HCT116 (cell line): ENCODE measurements around the gene COL5A1.

Experiments
- CEBPB ChIP-seq: IDR thresholded peaks from 2 replicates; pipeline ENCODE4 v1.6.1; 2012; ENCODE audit warnings: low read depth
- CTCF ChIP-seq, 3 experiments: fragments of 200-600 bp in 1 of 3; sonication (generic) in 1 of 3; IDR thresholded peaks in 2 of 3; conservative IDR thresholded peaks in 1 of 3; 2 replicates each; pipeline ENCODE4 v1.5.1; 2012 to 2017; ENCODE audit warnings: low read depth in 2 of 3, low read length in 2 of 3, antibody characterized with exemption in 1 of 3, borderline replicate concordance in 1 of 3, control low read depth in 1 of 3, mild to moderate bottlenecking in 1 of 3, mixed read lengths in 1 of 3, mixed run types in 1 of 3, moderate library complexity in 1 of 3; ENCODE audit not compliant: insufficient read depth in 1 of 3
- EZH2 ChIP-seq: fragments of 200-600 bp; sonication (generic); IDR thresholded peaks from 2 replicates; pipeline ENCODE4 v1.6.1; 2017; ENCODE audit warnings: antibody characterized with exemption, mixed run types
- JUND ChIP-seq: IDR thresholded peaks from 2 replicates; pipeline ENCODE4 v1.6.1; 2012
- POLR2A ChIP-seq: IDR thresholded peaks from 2 replicates; pipeline ENCODE4 v1.7.0; 2011; ENCODE audit warnings: borderline replicate concordance; ENCODE audit not compliant: insufficient read depth, insufficient read length; ENCODE audit errors: extremely low read depth
- POLR2AphosphoS5 ChIP-seq: IDR thresholded peaks from 2 replicates; pipeline ENCODE4 v1.6.1; 2011; ENCODE audit warnings: mild to moderate bottlenecking, low read depth, low read length, moderate library complexity
- RAD21 ChIP-seq: IDR thresholded peaks from 2 replicates; pipeline ENCODE4 v1.6.1; 2012; ENCODE audit warnings: low read depth, mild to moderate bottlenecking
- REST ChIP-seq: IDR thresholded peaks from 2 replicates; pipeline ENCODE4 v1.6.1; 2012; ENCODE audit warnings: low read depth
- SIN3A ChIP-seq: IDR thresholded peaks from 2 replicates; pipeline ENCODE4 v1.6.1; 2012; ENCODE audit warnings: low read depth
- TCF7L2 ChIP-seq: IDR thresholded peaks from 2 replicates; pipeline ENCODE4 v1.7.0; 2011; ENCODE audit warnings: borderline replicate concordance, inconsistent platforms; ENCODE audit not compliant: insufficient read depth, insufficient read length; ENCODE audit errors: extremely low read depth
- ZBTB33 ChIP-seq: IDR thresholded peaks from 2 replicates; pipeline ENCODE4 v1.6.1; 2011; ENCODE audit warnings: mild to moderate bottlenecking, low read length, moderate library complexity; ENCODE audit not compliant: insufficient replicate concordance; ENCODE audit errors: extremely low read depth
- ZNF274 ChIP-seq: fragments of 200-500 bp; sonication (Bioruptor generic); IDR thresholded peaks from 2 replicates; pipeline ENCODE4 v1.6.1; 2014; ENCODE audit warnings: mild to moderate bottlenecking, low read depth, low read length, inconsistent platforms

- TF ChIP-seq EZH2, result no peak
- TF ChIP-seq SIN3A, result no peak
- no peak for TF ChIP-seq POLR2AphosphoS5
- no peak for TF ChIP-seq POLR2A
- no peak for TF ChIP-seq ZNF274
- TF ChIP-seq TCF7L2, result no peak
- TF ChIP-seq REST, result no peak
- TF ChIP-seq ZBTB33, result no peak
- TF ChIP-seq CTCF (IDR thresholded peaks at IDR 0.05 in 2 of 3, conservative IDR thresholded peaks at IDR 0.05 in 1 of 3; ENCODE audit: borderline replicate concordance in 1 of 3, insufficient read depth in 1 of 3, low read depth in 2 of 3, low read length in 2 of 3), result peak; percentile 34 to 89 (median 86); a peak in 5 of 6 replicates
- no peak for TF ChIP-seq CEBPB
- TF ChIP-seq RAD21, result peak; percentile 44
- TF ChIP-seq JUND, result no peak
Observed at GRCh38 chr9:134689321-134690181, 47.9 kb downstream of the COL5A1 start.
